ENCODE results near the gene ZNF648.

ZNF648 gene

DNA sequence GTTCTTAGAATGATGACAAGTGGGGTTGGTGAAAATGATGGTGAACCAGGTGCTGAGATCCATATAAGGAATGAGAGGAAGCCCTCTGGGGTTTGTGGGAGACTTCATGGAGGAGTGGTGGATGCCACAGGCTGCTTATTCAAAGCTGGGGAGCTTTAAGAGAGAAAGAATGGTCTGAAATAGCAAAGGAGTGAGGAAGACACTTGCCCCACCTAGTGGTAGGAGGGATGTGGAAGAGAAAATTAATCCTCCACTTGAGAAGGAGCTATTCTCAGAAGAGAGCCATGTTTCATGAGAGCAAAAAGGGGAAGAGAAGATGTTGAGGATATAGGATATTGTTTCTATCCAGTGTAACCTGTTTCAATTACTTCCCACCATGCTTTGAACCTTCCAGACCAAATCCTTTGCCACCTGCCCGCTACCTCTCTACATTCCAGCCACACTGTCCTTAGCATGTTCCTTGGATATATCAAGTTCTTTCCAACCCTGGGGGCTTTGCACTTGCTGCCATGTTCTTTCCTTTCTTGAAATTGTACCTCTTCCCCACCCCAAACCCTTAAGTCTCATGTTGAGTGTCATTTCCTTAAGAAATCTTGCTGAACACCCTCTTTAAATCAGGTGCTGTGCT lies 19.6 kb upstream of the ZNF648 start:
- no peak overlapping the region for H3K4me3 ChIP-seq (ENCODE audit: low read length)
- TF ChIP-seq, protein P1, sequence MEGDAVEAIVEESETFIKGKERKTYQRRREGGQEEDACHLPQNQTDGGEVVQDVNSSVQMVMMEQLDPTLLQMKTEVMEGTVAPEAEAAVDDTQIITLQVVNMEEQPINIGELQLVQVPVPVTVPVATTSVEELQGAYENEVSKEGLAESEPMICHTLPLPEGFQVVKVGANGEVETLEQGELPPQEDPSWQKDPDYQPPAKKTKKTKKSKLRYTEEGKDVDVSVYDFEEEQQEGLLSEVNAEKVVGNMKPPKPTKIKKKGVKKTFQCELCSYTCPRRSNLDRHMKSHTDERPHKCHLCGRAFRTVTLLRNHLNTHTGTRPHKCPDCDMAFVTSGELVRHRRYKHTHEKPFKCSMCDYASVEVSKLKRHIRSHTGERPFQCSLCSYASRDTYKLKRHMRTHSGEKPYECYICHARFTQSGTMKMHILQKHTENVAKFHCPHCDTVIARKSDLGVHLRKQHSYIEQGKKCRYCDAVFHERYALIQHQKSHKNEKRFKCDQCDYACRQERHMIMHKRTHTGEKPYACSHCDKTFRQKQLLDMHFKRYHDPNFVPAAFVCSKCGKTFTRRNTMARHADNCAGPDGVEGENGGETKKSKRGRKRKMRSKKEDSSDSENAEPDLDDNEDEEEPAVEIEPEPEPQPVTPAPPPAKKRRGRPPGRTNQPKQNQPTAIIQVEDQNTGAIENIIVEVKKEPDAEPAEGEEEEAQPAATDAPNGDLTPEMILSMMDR (IDR thresholded peaks at IDR 0.05; ENCODE audit: insufficient read depth, low read depth, low read length, missing control alignments) = peak; percentile 74
- peak; percentile 56 for DNase-seq (ENCODE audit: low read depth)

GRCh38 chr1:182080040-182080439 lies 18.5 kb upstream of the ZNF648 start:
- DNase-seq (ENCODE audit: low read depth) = no peak
- TF ChIP-seq, protein P1 (IDR thresholded peaks at IDR 0.05; ENCODE audit: insufficient read depth, low read depth, low read length, missing control alignments) = no peak
- H3K4me3 ChIP-seq (ENCODE audit: low read length) = no peak overlapping the region

DNA sequence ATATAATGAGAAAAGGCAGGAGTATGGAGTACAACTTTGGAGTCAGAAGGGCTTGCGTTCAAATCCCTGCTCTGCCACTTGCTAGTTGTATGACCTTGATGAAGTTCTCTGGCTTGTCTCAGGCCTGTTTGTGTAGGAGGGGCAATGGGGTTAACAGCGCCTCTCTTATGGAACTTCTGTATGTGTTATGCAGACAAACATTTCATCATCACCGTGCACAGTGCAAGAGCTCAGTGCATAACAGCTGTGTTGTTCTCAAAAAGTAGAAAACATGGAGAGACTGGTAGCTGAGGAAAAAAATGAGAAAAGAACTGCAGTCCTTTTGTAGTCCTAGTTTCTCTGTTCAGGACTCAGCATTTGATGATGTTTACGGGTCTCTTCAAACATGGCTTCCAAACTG lies 10.4 kb upstream of the ZNF648 start:
- no peak for DNase-seq (ENCODE audit: low read depth)
- H3K4me3 ChIP-seq (ENCODE audit: low read length) = no peak overlapping the region
- TF ChIP-seq, protein P1 (IDR thresholded peaks at IDR 0.05; ENCODE audit: insufficient read depth, low read depth, low read length, missing control alignments) = no peak

DNA sequence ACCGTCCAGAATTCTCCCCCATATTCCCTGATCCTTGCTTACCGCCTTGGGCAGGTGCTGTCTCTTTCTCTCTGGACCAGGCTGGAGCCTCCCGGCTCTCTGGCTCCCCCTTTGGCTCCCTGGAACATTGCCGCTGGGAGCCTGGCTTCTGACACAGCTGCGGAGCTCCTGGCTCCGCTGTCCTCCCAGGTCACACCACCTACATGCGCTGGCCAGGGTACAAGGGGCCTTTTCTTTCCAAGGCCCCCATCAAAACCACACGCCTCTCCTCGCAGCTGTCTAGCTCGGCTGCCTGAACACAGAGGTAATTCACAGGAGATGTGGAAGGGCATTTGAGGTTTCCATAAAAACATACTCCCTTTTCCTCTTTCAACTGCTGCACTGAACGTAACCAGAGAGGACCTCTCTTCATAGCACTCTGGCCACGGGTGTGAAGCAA lies 7.5 kb upstream of the ZNF648 start:
- TF ChIP-seq, protein P1 (IDR thresholded peaks at IDR 0.05; ENCODE audit: insufficient read depth, low read depth, low read length, missing control alignments) = peak; percentile 90
- peak; percentile 64 for DNase-seq (ENCODE audit: low read depth)

GRCh38 chr1:182066934-182067333 lies 5.4 kb upstream of the ZNF648 start:
- TF ChIP-seq, protein P1 (IDR thresholded peaks at IDR 0.05; ENCODE audit: insufficient read depth, low read depth, low read length, missing control alignments) = no peak
- no peak overlapping the region for H3K4me3 ChIP-seq (ENCODE audit: low read length)
- no peak for DNase-seq (ENCODE audit: low read depth)

More for the DNA sequence above, 7.5 kb upstream of the ZNF648 start:
- H3K4me3 ChIP-seq (ENCODE audit: low read length) = no peak overlapping the region

DNA sequence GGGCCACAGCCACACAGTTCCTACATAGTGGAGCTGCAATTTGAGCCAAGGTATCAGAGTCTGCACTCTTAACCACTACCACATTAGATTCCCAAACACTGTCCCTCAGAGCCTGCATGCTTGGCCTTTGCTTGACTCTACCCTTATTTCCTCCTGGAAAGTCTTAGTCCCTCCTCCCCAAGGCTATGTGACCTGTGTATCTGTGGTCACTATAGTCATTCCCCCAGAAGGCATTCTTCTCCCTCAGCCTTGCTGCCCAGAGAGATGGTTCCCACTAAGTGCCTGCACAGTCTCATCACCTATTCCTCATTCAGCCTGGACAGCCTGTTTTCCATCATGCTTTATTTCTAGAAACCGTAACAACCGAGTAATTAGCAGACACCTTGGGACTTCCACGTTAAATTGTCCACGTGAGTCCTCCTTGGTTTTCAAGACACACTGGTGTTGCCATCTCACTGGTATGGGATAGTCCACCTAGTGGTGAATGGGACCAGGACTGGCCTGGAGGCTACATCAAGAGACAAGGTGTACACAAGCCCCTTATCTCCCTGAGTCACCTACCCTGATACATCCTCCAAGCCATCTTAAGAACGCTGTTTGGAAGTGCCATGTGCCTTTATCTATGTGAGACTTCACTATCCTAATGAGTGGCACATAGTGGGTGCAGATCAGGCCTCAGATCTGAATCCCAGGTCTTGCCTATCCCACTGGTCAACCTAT lies 3.8 kb upstream of the ZNF648 start:
- no peak for DNase-seq (ENCODE audit: low read depth)
- TF ChIP-seq, protein P1 (IDR thresholded peaks at IDR 0.05; ENCODE audit: insufficient read depth, low read depth, low read length, missing control alignments) = no peak
- no peak overlapping the region for H3K4me3 ChIP-seq (ENCODE audit: low read length)

All from epithelial cell of esophagus (primary cell).